Panc1 (cell line): ENCODE measurements around the gene ALPK3. TPM values are rescaled to one million over a fixed set of nuclear protein-coding genes. Genes with fewer than 3 reads are reported as not detected.

Experiments used
- ATAC-seq: fragments of 200-7000 bp; cut with Tn5 transposase; 2 replicates; pipeline ENCODE4 v1.9.1; 2020; ENCODE audit warnings: mild to moderate bottlenecking, moderate library complexity
- BruUV-seq: library from RNA; stranded (reverse); fragments of 400-500 nt; replicated peaks from 2 replicates; lab custom pipeline; 2021; lab: Mats Ljungman, UMichigan
- CTCF ChIA-PET: fragments of 300-600 bp; sonication (Branson Sonifier 250); formaldehyde crosslinking; loops from one replicate; lab custom pipeline; 2022; ENCODE audit warnings: antibody characterized with exemption; lab: Charles Lee
- POLR2A ChIA-PET: fragments of 300-600 bp; sonication (Branson Sonifier 250); formaldehyde crosslinking; loops from one replicate; lab custom pipeline; 2022; ENCODE audit warnings: antibody characterized with exemption; lab: Charles Lee
- DNase-seq: peaks from one replicate; pipeline ENCODE4 v3.0.0-alpha.2; 2010; ENCODE audit warnings: low read depth, low spot score
- H3K27ac ChIP-seq: 2 replicates; pipeline ENCODE4 v1.5.1; 2011; ENCODE audit warnings: mild to moderate bottlenecking, low read length, inconsistent platforms
- H3K27me3 ChIP-seq: fragments of 200-500 bp; sonication (Bioruptor generic); 2 replicates; pipeline ENCODE4 v1.6.0; 2014; ENCODE audit warnings: low read length, inconsistent platforms; ENCODE audit not compliant: control insufficient read depth, insufficient read depth
- H3K36me3 ChIP-seq: fragments of 200-500 bp; sonication (Bioruptor generic); 2 replicates; pipeline ENCODE4 v1.5.1; 2014; ENCODE audit warnings: inconsistent platforms, mild to moderate bottlenecking, low read length, moderate library complexity; ENCODE audit not compliant: control insufficient read depth, insufficient read depth
- H3K4me1 ChIP-seq: 2 replicates; pipeline ENCODE4 v1.5.1; 2011; ENCODE audit warnings: inconsistent platforms, mild to moderate bottlenecking, low read length, moderate library complexity; ENCODE audit not compliant: control insufficient read depth, insufficient read depth
- H3K4me3 ChIP-seq, 2 experiments: 2 replicates each; pipeline ENCODE4 v1.5.1; 2011 to 2012; ENCODE audit warnings: low read depth in 2 of 2, low read length in 2 of 2, mild to moderate bottlenecking in 2 of 2, inconsistent platforms in 1 of 2, moderate library complexity in 1 of 2
- H3K9me3 ChIP-seq: fragments of 200-500 bp; sonication (Bioruptor generic); 2 replicates; pipeline ENCODE4 v1.5.1; 2014; ENCODE audit warnings: low read depth, mild to moderate bottlenecking, inconsistent platforms, low read length, moderate library complexity; ENCODE audit not compliant: control insufficient read depth, insufficient read depth
- POLR2AphosphoS5 ChIP-seq: IDR thresholded peaks from 2 replicates; pipeline ENCODE4 v1.6.1; 2012; ENCODE audit warnings: mild to moderate bottlenecking, low read depth, low read length, moderate library complexity
- SIN3A ChIP-seq: IDR thresholded peaks from 2 replicates; pipeline ENCODE4 v1.6.1; 2012; ENCODE audit warnings: low read depth, mild to moderate bottlenecking, low read length, moderate library complexity, borderline replicate concordance; ENCODE audit not compliant: insufficient read depth
- TCF7L2 ChIP-seq: IDR thresholded peaks from 2 replicates; pipeline ENCODE4 v1.6.1; 2011; ENCODE audit warnings: mild to moderate bottlenecking, low read depth, low read length, inconsistent platforms
- in situ Hi-C: cut with HindIII; loops from 2 replicates; pipeline ENCODE4 v1.10.0; 2016; ENCODE audit warnings: low sequenced_read_pairs, low pct_unique_long_range_greater_than_20kb
- intact Hi-C: fragments of 100-400 bp; cut with micrococcal nuclease; formaldehyde crosslinking; loops from one replicate; pipeline ENCODE4 v1.10.0; 2022; ENCODE audit not compliant: unreplicated experiment
- total RNA-seq: library from RNA; stranded (reverse); gene quantifications from one replicate; pipeline ENCODE4 v1.2.1, GENCODE V29; 2021; ENCODE audit not compliant: unreplicated experiment
- TF ChIP-seq, protein P1 (sequence below), 2 experiments: IDR thresholded peaks; 2 replicates each; pipeline ENCODE4 v1.6.1; 2011 to 2012; ENCODE audit warnings: low read depth in 2 of 2, control low read depth in 1 of 2, low read length in 1 of 2, mild to moderate bottlenecking in 1 of 2, moderate library complexity in 1 of 2; ENCODE audit not compliant: insufficient read depth in 1 of 2
- TF ChIP-seq, protein P2 (sequence below): fragments of 450-650 bp; IDR thresholded peaks from 2 replicates; pipeline ENCODE4 v1.5.1; 2017; ENCODE audit warnings: mild to moderate bottlenecking

ALPK3 gene
- total RNA-seq, 1 experiment from 2014 or later, result 1.0 TPM

DNA sequence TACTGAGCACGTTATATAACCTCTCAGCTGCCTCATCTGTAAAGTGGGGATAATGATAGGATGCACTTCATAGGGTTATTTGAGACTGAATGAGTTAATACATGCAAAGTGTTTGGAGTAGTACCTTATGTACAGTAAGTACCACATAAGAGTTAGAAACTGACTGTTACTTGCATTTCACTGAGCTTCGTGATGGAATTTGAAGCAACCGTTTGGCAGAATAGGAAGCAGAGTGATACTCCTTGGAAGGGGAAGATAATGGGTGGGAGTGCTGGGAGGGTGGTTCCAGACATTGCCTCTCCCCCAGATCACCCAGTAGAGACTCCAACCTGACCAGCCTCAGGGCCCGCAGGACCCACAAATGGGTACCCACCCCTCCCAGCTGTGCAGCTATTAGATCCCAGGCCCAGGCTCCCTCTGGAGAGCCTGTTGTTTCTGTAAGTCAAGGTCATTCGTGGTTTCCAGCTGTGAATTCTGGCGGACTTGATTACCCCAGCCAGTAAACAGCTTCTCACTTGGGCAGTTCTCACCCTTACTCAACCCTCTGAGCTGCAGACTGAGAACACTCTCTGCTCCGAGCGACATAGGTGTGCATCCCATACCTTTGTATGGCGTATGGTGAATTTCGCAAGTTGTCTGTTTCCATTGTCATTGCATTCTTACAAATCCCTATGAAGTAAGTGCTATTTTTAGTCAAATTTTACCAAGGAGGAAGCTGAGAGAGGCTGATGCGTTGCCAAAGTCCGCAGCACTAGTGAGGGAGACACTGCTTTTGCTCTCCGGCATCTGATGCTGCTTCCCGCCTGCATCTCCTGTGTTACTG, 11.1 kb downstream of the ALPK3 start:
- in situ Hi-C loops, result no loop called here
- ChIA-PET CTCF (no interaction called here), POLR2A (no interaction called here)
- ATAC-seq (no peak), DNase-seq (no peak)
- no TSS peak for BruUV-seq
- peaks cover 5% of the 10 kb centered on the region; the same call in 1 of the 2 replicates for H3K27me3 ChIP-seq
- intact Hi-C loops, result no loop called here
- H3K4me1 ChIP-seq, result no peaks in the 10 kb centered on the region
- TF ChIP-seq, protein P1, sequence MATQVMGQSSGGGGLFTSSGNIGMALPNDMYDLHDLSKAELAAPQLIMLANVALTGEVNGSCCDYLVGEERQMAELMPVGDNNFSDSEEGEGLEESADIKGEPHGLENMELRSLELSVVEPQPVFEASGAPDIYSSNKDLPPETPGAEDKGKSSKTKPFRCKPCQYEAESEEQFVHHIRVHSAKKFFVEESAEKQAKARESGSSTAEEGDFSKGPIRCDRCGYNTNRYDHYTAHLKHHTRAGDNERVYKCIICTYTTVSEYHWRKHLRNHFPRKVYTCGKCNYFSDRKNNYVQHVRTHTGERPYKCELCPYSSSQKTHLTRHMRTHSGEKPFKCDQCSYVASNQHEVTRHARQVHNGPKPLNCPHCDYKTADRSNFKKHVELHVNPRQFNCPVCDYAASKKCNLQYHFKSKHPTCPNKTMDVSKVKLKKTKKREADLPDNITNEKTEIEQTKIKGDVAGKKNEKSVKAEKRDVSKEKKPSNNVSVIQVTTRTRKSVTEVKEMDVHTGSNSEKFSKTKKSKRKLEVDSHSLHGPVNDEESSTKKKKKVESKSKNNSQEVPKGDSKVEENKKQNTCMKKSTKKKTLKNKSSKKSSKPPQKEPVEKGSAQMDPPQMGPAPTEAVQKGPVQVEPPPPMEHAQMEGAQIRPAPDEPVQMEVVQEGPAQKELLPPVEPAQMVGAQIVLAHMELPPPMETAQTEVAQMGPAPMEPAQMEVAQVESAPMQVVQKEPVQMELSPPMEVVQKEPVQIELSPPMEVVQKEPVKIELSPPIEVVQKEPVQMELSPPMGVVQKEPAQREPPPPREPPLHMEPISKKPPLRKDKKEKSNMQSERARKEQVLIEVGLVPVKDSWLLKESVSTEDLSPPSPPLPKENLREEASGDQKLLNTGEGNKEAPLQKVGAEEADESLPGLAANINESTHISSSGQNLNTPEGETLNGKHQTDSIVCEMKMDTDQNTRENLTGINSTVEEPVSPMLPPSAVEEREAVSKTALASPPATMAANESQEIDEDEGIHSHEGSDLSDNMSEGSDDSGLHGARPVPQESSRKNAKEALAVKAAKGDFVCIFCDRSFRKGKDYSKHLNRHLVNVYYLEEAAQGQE (IDR thresholded peaks at IDR 0.05; ENCODE audit: insufficient read depth in 1 of 2, low read depth in 2 of 2, low read length in 1 of 2), result no peak
- TF ChIP-seq POLR2AphosphoS5 (no peak), TCF7L2 (no peak)
- no peak overlapping the region for H3K27ac ChIP-seq
- no peaks in the 10 kb centered on the region for H3K36me3 ChIP-seq
- no peak overlapping the region for H3K4me3 ChIP-seq
- no peaks in the 10 kb centered on the region for H3K9me3 ChIP-seq

DNA sequence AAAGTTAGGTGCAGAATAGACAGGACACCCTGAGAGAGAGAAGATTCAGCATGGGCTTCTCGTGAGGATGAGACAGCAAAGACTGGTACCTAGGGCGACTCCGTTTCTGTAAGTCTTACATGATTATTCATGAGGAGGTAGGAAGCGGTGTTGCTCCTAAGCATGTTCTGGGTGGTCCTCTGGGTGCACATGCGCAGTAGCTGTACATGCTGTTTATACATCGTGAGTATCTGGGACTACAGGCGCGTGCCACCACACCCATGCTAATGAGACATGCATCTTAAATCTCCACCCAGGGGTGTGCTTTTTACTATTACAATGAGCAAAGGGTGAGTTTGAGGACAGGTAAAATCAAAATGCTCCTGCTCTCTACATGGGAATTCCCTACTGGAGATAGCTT, 12.3 kb downstream of the ALPK3 start:
- intact Hi-C loops (no loop called here), in situ Hi-C loops (no loop called here)
- no peak for TF ChIP-seq TCF7L2
- TF ChIP-seq, protein P2, sequence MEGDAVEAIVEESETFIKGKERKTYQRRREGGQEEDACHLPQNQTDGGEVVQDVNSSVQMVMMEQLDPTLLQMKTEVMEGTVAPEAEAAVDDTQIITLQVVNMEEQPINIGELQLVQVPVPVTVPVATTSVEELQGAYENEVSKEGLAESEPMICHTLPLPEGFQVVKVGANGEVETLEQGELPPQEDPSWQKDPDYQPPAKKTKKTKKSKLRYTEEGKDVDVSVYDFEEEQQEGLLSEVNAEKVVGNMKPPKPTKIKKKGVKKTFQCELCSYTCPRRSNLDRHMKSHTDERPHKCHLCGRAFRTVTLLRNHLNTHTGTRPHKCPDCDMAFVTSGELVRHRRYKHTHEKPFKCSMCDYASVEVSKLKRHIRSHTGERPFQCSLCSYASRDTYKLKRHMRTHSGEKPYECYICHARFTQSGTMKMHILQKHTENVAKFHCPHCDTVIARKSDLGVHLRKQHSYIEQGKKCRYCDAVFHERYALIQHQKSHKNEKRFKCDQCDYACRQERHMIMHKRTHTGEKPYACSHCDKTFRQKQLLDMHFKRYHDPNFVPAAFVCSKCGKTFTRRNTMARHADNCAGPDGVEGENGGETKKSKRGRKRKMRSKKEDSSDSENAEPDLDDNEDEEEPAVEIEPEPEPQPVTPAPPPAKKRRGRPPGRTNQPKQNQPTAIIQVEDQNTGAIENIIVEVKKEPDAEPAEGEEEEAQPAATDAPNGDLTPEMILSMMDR, result no peak
- no peak for TF ChIP-seq POLR2AphosphoS5
- no peak for TF ChIP-seq SIN3A
- TF ChIP-seq, protein P1 (IDR thresholded peaks at IDR 0.05; ENCODE audit: insufficient read depth in 1 of 2, low read depth in 2 of 2, low read length in 1 of 2), result no peak
- Histone ChIP-seq H3K4me3 (no peak overlapping the region), H3K27ac (no peak overlapping the region), H3K27me3 (peaks cover 5% of the 10 kb centered on the region; the same call in 1 of the 2 replicates), H3K9me3 (no peaks in the 10 kb centered on the region), H3K4me1 (no peaks in the 10 kb centered on the region), H3K36me3 (no peaks in the 10 kb centered on the region)
- DNase-seq (no peak), ATAC-seq (no peak)
- POLR2A ChIA-PET, result no interaction called here
- CTCF ChIA-PET, result no interaction called here
- no TSS peak for BruUV-seq
